Effector CD4-positive, alpha-beta T cell (primary cell): Measurements from ENCODE around the gene HMGB2.
A peak's percentile ranks its signal among the peaks of the same experiment; 100 is the strongest.

Experiments used
- DNase-seq: peaks from one replicate; pipeline ENCODE4 v3.0.0-alpha.2; 2020

The HMGB2 gene

DNA sequence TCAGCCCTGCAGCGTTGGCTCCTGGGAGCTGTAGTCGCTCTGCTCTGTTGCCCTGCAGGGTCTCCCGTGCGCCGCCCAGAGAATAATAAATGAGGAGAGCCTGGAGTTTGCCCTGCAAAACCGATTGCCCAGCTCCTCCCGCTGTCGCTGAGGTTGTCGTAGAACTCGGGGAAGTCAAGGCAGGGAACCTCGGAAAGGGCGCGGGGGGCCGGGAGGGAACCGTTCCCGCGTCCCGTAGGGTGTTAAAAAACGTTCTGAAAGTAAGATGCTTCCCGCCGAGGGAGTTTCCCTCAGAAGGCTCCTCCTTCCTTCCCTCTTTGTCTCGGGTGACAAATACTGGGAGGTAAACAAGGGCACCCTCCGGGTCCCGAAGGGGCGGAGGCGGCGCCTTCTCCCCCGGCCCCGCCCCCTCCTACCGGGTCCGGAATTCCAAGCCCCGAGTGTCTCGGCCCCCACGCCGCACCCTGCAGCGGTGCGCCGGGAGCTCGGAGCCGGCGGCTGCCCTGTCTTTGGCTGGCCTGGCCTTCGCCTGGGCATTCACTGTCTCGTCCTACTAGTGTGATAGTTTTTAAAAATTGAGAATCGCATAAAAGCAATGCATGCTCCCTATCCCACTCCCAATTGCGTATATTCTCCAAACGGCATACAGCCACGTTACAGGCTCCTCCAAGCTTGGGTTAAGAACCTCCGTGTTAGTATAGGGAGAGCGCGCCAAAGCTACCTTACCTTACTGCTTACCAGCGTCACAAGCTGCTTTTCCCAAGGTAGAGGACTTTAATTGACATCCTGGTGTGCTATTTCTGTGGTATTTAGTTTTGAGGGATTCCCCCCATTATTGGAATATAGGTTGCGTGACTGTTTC is 964 bp upstream of the HMGB2 start:
- DNase-seq: peak; percentile 8

- peak; percentile 35 for DNase-seq
These were observed 487 bp downstream of the HMGB2 start for GRCh38 chr4:173333658-173334084.

DNA sequence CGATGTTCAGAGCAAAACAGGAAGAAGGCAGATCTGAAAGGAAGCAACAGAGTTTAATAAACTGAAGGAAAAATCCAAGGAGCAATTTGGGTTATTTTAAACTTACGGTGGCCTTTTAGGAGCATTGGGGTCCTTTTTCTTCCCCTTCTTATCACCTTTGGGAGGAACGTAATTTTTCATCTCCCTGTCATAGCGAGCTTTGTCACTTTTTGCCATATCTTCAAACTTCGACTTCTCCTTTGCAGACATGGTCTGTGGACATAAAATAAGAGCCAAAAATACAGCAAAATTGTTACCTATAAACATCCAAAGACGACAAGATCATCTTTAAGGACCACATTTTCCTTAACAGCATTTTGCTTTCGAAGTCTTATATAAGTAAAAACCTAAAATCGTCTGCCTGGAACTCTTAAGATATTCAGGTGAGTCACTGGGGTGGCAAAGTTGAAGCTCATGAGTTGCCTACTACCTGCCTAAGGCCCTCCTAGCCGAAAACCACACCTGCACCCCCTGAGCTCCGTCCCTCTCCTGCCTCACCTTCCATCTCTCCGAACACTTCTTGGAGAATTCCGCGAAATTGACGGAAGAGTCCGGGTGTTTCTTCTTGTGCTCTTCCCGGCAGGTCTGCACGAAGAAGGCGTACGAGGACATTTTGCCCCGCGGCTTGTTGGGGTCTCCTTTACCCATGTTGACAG is 1.0 kb downstream of the HMGB2 start:
- DNase-seq: peak; percentile 15

GRCh38 chr4:173332021-173332487 is 2.1 kb downstream of the HMGB2 start:
- no peak for DNase-seq

- no peak for DNase-seq
These were observed 3.6 kb downstream of the HMGB2 start for GRCh38 chr4:173330590-173330989.

DNA sequence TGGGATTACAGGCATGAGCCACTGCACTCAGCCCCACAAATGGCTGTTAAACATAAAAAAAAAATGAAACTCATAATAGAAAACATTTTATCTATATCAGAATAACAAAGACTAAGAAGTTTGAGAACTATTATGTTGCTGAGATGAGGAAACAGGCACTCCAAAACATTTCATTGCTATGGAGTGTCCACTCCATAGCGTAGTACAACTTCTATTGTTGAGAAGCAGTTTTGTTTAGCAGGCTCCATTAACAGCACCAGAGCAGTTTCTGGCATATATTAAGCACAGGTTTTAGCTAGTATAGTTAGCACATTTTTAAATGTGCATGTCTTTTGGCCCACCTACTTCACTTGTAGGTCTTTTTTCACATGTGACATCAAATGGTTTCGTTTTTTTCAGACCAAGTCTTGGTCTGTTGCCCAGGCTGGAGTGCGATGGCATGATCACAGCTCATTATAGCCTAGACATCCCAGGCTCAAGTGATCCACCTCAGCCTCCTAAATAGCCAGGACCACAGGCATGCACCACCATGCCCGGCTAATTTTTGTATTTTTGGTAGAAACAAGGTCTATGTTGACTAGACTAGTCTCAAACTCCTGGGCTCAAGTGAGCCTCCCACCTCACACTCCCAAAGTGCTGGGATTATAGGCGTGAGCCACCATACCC is 5.8 kb downstream of the HMGB2 start:
- no peak for DNase-seq

DNA sequence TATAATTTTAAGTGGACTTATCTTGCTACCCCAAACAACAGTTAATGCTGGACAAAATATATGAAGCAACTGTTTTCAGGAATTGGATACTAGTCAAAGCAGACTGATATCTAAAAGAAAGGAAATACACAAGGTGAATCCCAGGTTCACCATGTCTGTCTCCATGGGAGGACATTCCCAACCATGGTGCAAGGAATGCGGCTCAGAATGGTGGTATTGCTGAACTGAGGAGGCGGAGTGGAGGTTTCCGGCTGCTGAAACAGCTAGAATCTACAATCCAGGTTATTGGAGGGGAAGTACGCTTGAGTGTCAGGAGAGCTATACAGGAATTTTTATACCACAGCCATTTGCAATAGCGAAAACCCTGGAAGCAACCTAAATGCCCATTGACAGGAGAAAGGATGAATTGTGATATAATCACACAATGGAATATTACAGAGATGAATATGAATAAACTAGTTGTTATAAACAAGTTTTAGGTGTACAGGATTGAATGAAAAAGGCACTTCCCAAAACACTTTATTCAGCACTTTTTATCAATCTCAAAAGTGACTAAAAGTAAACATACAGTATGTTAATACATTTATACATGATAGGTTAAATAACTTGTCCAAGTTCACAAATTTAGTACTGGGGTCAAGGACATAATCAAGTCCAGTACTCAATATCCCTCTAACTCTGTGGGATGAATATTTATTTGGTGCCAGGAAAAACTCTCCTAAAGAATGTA is 9.0 kb downstream of the HMGB2 start:
- DNase-seq: no peak

DNA sequence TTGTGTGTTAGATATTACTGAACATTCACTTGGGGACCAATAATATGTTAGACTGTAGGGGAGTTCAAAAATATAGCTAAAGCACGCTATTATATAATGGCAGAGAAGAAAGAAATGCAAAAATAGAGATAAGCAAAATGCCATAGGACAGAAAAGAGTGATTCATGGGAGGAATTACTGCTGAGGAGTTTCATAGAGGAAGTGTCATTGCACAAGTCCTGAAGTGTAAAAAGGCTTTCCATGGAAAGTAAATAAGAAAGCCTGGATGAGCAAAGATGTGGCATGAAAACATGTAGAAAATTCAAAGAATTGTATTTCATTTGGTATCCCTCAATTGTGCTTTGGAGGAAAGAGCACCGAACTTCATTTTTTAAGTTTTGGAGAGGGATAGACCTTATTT is 14.5 kb downstream of the HMGB2 start:
- DNase-seq: no peak

GRCh38 chr4:173318648-173319211 is 15.4 kb downstream of the HMGB2 start:
- DNase-seq: no peak

DNA sequence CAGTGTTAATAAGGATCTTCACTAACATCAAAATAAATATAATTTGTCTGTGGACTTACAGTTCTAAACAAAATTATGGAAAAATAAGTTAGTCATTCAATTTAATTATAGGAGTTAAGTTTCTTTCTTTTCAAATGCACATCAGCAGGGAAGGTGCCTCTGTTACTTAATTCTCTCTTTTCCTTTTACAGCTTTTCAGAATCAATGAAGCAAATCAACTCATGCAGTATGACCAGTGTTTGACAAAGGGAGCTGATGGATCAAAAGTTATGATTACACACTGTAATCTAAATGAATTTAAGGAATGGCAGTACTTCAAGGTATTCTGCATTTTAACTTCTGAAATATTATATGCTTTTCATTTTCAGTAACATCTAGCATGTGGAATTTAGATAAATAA is 15.9 kb downstream of the HMGB2 start:
- no peak for DNase-seq

- no peak for DNase-seq
These were observed 17.2 kb downstream of the HMGB2 start for GRCh38 chr4:173317004-173317403.

DNA sequence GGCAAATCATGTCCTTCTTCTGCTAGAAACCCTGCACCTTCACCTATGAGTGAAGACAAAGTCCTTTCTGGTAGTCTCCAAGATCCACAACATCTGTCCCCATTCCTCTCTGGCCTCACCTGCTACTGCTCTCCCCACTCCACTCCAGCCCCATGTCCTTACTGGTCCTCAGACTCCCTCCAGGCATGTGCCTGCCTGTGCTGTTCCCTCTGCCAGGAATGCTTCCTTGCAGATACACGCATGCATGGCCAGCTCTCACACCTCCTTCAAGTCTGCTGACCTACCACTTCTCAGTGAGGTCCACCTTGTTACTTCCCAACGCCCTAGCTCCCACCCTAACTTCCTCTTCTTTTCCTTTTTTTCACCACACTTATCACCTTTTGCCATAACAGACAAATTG is 18.1 kb downstream of the HMGB2 start:
- no peak for DNase-seq

GRCh38 chr4:173314715-173315114 is 19.4 kb downstream of the HMGB2 start:
- DNase-seq: no peak

- DNase-seq: no peak
These were observed 22.8 kb downstream of the HMGB2 start for GRCh38 chr4:173311368-173311767.

DNA sequence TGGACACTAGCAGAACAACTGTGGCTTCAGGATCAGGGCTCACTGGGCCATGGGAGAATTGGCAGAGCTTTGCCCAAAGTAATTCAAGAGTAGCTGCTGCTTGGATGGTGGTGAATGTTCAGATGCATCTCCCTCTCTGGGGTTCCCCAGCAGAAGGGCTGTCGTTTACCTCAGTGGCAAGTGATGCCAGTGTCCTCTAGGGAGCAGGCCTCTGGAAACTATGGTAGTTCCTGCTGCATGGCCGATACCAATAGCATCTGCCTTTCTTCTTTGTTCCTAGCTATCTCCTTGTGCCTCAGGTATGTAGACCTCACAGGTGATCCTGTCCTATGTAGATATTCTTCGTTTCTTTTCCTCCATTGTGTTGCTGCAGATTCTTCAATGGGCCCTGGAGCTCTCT is 26.4 kb downstream of the HMGB2 start:
- no peak for DNase-seq

DNA sequence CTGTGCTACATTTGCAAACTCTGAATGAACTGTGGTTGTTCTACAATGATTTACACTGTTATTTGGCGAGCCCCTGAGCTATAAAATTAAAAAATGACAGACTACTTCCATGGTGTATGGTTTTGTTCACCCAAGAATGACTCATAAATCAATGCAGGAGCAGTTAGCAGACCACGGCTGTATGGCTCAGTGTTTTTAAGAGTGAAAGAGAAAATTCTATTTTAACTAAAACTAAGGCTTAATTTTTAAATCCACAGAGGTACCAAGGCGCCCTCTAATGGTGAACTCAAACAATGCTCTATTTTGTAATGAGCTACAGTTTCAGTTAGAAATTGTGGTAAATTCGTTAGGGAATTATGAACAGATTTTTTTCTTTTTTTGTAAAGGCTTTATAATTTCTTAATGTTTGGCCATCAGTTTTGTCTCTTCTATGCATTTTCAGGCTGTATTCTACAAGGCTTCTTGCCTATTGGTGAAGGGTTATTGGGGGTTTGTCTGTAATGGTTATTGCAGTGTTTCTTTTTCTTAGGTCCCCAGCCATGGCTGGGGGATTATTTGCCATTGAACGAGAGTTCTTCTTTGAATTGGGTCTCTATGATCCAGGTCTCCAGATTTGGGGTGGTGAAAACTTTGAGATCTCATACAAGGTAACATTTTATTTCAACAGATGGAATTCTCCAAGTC is 32.5 kb downstream of the HMGB2 start:
- peak; percentile 9 for DNase-seq

DNA sequence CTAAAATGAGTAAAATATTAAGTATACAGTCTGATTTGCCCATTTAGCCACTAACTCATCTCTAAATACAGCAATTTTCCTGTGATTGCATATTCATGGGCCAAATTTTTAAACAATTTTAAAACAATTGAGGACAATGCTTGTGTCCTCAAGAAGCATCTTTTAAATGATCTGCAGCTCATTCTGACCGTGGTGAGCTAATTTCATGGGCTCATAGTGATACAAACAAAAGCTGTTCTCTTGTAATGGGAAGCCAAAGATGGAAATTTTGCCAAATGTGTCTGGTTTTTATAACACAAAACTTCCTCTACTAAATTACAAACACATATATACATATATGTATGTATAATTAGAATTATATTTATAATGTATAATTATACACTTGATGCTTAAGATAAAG is 39.7 kb downstream of the HMGB2 start:
- DNase-seq: no peak

- no peak for DNase-seq
These were observed 40.5 kb downstream of the HMGB2 start for GRCh38 chr4:173293663-173294062.

GRCh38 chr4:173291899-173292298 is 42.3 kb downstream of the HMGB2 start:
- DNase-seq: no peak

DNA sequence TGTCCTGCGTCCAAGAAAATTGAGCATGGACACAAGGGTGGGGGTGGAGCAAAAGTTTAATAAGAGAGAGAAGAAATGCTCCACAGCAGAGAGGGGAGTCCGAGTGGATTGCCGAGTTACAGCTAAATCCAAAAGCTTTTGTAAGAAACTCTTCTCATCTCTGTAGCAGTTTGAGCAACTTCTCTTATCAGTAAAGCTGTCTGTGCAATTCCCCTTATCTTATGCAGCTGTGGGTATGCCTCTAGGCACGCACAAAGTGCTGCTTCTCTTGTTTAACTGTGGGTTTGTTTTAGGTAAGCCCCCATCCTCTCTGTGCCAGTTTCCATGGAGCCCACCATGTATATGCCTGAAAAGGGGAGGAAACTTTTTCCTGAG is 44.8 kb downstream of the HMGB2 start:
- no peak for DNase-seq

- no peak for DNase-seq
These were observed 45.3 kb downstream of the HMGB2 start for GRCh38 chr4:173288698-173289352.
